Activated CD4-positive, CD25-positive, alpha-beta regulatory T cell treated with anti-CD3 and anti-CD28 coated beads, Interleukin-2, amount 50 U/mL, for 16 hours (primary cell): Measurements from ENCODE around the gene SLC25A30.
"Not testable (repeated sequence)": the region's sequence is repeated elsewhere in the genome, so short reads cannot be mapped to it uniquely, and the experiment has no call there.

Source experiments
- DNase-seq: peaks from one replicate; pipeline ENCODE4 v3.0.0-alpha.2; 2020; ENCODE audit warnings: low read depth, low spot score

Gene SLC25A30

DNA sequence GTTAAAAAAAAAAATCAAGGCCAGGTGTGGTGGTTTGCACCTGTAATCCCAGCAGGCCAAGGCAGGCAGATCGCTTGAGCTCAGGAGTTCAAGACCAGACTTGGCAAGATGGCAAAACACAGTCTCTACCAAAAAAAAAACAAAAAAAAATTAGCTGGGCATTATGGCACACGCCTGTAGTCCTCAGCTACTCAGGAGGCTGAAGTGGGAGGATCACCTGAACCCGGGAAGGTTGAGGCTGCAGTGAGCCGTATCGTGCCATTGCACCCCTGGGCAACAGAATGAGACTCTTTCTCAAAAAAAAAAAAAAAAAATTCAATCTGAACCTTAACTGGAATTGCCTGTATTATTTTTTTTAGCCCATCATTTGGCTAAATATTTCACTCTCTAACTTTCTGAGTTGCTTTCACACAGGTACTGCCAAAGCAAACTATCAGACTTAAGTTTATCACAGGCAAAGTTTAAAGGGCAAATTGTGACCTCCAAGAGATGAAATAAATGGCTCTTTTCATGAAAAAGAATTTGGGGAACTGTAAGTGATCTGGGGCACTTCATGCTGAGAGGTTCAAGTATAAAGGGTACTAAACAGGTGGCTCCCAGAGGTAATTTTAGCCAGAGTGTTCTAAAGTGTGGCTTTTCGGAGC lies 14.7 kb upstream of the SLC25A30 start:
- no peak for DNase-seq

DNA sequence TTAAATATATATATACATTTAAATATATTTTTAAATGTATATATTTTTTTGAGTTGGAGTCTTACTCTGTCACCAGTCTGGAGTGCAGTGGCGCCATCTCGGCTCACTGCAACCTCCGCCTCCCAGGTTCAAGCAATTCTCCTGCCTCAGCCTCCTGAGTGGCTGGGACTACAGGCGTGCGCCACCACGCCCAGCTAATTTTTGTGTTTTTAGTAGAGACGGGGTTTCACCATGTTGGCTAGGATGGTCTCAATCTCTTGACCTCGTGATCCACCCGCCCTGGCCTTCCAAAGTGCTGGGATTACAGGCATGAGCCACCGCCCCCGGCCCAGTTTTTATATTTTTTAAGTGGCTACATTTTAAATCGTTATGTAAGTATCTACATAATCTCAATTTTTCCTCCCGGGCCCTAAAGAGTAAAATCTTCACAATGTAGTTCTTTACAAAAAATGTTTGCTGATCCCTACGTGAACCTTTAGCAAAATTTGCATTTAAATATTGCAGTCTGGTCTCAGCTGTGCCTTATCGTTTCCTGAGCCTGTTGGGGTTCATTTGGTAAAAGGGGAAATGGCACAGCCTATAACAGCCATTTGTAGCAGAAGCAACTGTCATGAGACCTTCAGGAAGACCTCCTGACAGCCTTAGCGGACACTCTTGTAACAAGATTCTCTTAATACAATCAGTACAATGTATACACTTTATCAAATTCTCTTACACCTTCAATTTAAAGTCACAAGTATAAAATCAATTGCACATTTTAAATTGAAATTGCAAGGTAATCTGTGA lies 8.1 kb upstream of the SLC25A30 start:
- not testable (repeated sequence) for DNase-seq

DNA sequence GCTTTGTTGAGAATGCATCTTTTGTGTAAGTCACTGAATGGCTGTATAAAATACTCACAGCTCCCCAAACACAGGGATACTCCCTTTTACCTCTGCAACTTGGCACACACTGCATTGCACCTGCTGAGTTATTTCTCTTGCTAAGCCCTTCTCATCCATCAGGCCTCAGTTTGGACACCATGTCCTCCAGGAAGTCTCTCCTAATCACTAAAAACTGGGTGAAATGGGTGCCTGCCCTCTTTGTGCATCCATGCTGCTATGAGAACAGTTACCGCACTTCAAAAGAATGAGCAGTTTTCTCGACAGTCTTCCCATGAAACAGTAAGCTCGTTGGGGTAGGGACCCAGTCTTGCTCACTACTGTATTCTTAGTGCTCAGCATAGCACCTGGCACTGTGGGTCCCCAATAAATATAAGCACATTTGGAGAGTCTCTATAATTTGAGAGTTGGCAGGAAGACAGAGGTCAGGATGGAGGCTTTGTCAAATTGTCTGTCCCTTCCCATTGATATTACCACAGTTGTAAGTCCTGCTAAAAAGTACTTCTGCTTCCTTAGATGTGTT lies 4.6 kb upstream of the SLC25A30 start:
- DNase-seq = no peak

DNA sequence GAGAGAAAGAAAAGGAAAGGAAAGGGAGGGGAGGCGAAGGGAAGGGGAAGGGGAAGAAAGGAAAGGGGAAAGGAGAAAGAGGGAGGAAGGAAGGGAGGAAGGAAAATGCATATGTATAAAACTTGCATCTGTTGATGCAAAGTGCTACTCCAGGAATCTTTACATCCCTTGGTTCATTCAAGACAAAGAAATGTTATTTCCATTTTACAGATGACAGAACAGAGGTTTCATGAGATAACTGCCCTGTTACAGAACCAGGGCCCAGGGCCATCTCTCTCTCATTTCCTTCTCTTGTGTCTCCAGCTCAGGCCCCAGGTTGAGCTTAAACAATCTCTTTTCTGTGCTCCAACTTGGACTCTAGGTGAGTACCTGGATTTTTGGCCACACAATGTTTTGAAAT lies 1.8 kb upstream of the SLC25A30 start:
- DNase-seq = no peak

DNA sequence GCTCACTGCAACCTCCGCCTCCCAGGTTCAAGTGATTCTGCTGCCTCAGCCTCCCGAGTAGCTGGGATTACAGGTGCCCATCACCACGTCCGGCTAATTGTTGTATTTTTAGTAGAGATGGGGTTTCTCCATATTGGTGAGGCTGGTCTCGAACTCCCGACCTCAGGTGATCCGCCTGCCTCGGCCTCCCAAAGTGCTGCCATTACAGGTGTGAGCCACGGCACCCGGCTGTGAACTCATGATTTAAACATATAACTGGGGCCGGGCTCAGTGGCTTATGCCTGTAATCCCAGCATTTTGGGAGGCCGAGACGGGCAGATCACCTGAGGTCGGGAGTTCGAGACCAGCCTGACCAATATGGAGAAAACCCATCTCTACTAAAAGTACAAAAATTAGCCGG lies 1.2 kb upstream of the SLC25A30 start:
- DNase-seq = not testable (repeated sequence)

DNA sequence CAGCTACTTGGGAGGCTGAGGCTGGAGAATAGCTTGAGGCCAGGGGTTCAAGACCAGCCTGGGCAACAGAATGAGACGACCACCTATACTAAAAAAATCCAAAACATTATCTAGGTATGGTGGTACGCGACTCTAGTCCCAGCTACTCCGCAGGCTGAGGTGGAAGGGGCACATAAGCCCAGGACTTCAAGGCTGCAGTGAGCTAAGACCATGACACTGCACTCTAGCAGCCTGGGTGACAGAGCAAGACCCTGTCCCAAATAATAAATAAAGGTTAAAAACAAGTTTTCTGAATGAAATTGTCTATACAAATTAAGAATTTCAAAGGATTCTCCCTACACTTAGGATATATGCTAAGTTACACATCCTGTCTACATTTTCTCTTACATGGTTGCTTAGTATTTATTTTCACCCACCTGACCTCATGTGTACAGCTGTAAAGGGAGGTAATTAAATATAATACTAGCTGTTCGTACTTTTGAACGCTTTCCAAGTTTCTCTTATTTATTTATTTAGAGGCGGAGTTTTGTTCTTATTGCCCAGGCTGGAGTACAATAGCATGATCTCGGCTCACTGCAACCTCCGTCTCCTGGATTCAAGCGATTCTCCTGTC lies 1.6 kb downstream of the SLC25A30 start:
- no peak for DNase-seq

DNA sequence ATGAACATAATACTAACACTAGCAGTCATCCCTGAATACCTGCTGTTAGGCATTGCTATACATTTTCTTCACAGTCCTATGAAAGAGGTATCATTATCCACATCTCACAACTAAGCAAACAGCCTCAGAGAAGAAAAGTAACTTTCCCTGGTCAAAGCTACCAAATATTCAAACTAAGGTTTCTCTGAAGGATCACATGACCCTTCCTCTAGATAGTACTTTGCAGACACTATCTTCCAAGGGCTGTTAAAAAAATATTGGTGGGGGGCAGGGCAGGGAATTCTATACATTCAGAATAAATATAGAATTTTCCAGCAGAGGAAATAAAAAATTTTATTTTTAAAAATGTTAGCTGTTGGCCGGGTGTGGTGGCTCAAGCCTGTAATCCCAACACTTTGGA lies 3.1 kb downstream of the SLC25A30 start:
- DNase-seq = no peak

DNA sequence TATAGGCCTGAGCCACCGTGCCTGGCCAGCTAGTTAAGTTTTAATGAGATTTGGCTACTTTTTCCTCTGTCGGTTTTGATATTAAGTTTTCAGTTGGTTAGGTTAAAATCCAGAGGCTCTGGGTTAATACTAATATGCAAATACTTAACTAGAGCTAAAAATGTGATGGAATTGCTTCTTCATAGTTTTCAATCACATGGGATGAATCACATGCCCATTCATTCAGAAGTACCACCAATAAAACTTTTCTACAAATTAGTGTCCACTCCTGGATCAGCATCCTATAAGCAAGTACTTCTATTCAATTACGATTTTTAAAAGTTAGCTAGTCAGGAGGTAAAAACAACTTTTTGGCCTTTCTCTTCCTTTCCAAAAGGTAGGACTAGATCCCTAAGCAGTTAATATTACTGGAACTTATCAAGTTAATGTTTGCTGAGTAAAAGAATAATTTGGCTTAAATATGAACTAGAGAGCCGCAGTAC lies 4.3 kb downstream of the SLC25A30 start:
- no peak for DNase-seq

DNA sequence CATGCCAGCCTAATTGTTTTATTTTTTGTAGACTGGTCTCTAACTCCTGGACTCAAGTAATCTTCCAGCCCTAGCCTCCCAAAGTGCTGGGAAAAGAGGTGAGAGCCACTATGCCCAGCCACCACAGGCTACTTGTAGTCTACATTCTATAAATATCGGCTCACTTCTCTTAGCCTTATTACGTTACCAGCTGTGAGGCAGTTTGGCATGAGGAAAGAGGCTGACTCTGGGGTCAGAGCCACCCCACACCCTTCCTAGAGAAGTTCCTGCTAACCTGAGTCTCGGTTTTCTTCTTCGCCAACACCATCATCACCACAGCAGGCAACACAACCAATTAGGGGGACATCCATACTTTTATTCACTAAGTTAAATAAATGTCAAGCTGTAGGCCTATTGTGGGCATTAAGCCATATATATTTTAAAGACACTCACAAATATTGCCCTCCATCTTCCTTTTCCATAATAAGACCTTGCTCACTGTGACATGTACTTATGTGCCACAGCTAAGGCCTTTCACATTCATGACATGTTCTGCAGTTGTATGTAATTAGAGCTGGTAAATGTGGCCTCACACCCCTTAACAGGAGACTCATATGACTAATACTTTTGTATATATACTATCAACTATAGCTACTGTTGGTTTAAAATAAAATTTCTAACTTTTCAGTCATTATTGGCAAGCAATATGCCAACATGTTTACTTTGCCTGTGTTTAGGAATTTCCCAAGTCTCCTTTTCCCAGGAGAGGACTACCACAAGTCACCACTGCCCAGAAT lies 5.7 kb downstream of the SLC25A30 start:
- no peak for DNase-seq

DNA sequence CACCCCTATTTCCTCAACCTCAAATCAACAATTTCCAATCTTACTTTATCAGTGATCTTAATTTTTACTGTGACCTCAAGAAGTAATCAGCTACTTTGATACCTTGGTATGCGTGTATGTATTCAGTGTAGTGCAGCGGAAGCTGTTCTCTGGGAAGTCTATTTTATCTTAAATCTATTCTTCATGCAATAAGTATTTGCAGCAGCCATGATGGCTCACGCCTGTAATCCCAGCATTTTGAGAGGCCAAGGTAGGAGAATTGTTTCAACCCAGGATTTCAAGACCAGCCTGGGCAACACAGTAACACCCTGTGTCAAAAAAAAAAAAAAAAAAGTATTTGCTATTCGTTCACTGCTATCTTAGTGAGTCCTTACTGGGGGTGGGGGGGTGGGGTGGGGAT lies 6.5 kb downstream of the SLC25A30 start:
- DNase-seq = no peak

DNA sequence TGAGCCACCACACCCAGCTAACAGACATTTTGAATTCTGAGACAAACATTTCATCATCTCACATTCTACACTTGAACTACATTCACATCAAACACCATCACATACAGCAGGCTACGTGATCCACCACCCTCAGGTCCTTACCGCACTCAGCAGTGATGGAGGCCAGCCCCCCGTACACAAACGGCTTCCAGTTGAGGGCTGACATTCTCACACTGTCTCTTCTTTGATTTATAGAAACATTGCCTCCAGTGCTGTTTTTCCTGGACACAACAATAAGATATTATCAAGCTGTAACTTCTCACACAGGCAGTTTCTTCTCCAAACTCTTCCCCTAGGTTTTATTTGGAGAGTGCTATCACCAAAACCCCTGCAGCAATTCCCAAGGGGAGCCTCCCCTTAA lies 7.0 kb downstream of the SLC25A30 start:
- DNase-seq = no peak

DNA sequence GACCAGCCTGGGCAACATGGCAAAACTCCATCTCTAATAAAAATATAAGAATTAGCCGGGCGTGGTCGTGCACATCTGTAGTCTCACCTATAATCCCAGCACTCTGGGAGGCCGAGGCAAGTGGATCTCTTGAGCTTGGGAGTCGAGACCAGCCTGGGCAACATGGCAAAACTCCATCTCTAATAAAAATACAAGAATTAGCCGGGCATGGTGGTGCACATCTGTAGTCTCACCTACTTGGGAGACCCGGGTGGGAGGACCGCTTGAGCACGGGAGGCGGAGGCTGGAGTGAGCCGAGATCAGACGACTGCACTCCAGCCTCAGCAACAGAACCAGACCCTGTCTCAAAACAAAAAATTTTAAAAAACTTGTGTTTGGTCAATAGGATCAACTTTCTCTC lies 7.7 kb downstream of the SLC25A30 start:
- DNase-seq = no peak

DNA sequence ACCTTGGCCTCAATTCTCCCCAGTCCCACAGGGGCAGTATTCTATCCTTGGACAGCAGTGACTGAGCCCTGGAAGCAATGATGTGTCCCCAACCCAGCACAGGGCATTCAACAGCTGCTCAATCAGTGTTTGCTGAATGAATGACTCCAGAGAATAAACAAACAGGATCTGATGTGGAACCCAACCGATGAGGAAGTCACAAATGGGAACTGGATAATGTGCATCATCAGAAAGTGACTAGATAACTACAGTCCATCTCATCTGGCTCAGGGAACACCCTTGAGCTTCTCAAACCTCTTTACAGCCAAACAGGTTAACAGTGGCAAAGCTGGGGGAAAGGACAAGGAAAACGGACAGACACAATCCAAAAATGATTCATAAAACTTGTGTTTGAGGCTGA lies 8.2 kb downstream of the SLC25A30 start:
- DNase-seq = no peak

DNA sequence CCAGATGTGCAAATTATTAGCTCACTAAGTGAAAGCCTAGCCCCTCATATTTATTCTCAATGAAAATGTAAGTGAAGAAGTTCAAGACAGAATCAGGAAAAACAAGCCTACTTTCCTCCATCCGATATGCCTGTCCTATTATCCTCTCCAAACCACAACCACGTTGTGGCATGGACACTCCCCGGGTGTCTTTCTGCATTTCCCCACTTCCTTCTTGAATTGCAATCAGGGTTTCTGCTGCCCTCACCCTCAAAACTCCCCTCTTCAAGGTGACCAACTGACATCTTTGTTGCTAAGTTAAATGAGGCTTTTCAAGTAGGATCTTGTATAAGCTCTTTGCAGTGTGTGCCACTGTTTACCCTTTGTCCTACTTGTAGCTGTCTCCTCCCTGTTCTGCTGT lies 11.8 kb downstream of the SLC25A30 start:
- no peak for DNase-seq

DNA sequence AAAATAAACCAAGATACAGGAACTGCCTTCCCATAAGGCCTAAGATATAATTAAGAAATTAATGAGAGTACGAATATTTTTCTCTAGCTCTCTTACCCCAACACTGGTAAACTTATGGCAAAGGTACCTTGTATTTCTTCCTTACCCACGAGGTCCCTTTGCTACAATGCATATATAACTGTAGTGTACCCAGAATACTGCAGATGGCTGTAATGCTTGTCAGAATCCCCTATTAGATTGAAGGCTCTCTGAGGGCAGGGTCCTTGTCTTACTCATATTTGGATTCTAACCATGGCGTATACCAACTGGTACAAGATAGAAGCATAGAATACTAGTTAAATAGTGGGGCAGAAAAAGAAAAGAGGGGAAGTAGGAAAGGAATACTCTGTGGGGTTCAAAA lies 15.1 kb downstream of the SLC25A30 start:
- DNase-seq = no peak

DNA sequence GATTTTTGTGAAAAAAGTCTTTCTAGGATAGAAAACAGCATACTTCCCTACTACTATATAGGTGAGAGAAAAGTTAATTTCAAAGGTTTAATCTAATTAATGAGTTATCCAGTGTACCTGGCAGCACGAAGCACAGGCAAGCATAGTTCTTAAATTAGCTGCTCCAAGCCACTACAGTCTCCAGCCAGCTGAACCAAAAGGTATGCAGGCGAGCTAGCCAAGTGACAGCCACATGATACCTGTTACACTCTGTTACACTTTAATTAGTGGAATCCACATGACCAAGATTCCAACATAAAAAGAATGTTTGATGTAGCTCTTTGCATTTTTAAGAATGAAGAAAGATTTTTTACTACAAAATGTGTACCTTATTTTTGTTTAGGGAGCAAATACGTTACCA lies 15.5 kb downstream of the SLC25A30 start:
- no peak for DNase-seq

DNA sequence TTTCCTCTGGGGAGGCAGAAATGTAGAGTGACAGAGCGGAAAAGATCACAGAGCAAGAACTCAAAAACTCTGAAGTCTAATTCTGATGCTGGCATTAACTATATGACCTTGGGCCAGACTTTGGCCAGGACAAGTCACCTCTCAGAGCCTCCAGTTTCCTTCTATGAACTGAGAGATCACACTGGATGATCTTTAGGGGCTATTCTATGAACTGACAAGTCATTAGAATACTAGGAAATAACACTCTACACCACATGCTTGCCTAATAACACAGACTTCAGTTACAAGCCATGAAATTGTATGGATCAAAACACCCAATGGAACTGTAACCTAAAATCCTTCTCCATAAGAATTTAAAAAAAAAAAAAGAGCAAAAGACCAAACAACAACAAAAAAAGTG lies 16.9 kb downstream of the SLC25A30 start:
- no peak for DNase-seq

DNA sequence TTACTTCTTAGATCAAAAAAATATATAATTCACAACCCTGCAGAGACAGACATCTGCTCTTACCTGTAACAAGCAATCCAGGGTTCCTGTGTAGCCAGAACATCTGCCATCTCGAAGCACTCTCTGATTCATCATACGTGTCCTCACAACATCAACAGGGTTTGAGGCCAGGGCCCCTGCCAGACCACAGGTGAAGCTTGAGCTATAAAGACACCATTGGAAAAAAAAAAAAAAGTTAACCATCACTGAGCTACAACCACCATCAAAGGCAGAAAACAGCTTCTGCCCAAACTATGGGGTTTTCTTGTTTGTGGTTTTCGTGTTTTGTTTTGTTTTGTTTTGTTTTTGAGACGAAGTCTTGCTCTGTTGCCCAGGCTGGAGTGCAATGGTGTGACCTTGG lies 19.3 kb downstream of the SLC25A30 start:
- no peak for DNase-seq

DNA sequence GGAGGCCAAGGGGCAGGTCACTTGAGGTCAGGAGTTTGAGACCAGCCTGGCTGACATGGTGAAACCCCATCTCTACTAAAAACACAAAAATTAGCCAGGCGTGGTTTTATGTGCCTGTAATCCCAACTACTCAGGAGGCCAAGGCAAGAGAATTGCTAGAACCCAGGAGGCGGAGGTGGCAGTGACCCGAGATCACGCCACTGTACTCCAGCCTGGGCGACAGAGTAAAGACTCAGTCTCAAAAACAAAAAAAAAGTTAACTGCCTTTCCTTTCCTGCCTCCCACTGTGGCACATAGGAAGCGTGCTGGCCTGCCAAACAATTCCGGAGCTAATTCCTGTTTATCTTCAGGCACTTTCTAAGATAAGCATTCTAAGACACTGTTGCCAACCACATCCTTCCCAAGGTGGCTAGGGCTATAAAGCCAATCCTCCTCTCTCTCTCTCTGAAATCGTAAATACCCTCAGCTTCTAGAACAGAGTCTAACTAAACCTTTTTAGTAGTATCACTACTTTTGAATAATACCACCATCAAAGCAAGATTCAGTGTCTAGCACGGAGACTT lies 21.6 kb downstream of the SLC25A30 start:
- no peak for DNase-seq

DNA sequence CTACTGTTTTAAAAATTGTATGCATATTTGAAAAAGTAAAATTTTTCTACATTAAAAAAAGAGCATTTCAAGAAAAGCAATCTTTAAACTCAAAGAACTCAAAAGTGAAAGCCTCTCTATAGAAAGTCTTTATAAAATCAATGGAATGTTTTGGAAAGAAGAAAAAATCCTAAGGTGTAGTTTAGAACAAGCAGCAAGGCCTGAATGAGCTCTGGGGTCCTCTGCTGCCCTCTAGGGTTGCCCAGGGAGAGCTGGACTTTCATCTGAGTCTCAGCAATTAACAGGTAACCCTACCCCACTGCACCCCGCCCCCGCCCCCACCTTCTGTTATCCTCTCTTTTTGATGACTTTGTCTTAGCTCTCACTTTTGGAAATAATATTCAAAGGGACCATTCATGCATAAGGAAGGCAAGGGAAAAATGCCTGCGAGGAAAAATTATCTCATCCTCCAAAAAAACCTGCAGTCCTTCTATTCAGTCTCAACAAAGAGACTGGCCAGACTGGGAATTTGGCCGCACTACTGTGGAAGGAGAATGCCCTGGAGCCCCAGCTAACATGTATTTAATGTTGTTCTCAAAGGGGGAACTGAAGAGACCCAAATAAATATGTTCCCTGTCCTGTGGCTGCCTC lies 24.1 kb downstream of the SLC25A30 start:
- no peak for DNase-seq

DNA sequence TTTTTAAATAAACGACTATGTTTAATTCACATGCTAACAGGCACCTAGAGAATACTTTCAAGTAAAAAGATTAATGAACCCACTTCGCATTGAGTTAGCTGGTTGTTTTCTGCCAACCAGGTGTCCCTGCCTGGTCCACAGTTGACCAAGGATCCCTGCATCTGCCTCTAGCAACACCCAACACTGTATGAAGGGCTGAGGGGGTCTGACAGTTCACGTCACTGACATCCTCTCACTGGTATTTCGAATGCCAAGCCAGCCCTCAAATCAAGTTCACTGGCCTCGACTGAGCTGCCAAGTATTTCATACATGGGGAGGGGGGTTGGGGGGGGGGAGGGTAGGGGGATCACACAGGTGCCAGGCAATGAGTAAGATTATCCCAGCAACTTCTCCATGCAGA lies 25.4 kb downstream of the SLC25A30 start:
- no peak for DNase-seq
